Left colon (tissue), 2 donors: ENCODE measurements around the gene SPSB3. TPM values are rescaled to one million over a fixed set of nuclear protein-coding genes. Genes with fewer than 3 reads are reported as not detected.
A peak's percentile ranks its signal among the peaks of the same experiment; 100 is the strongest.
"Not testable (repeated sequence)": the region's sequence is repeated elsewhere in the genome, so short reads cannot be mapped to it uniquely, and the experiment has no call there.

Experiments
- ATAC-seq: fragments of 200-7000 bp; cut with Tn5 transposase; one replicate; pipeline ENCODE4 v1.9.1; 2020; ENCODE audit warnings: mild to moderate bottlenecking, moderate library complexity
- DNase-seq, 2 donors: peaks; one replicate each; pipeline ENCODE4 v3.0.0-alpha.2; 2020
- intact Hi-C, 2 donors: fragments of 100-400 bp; cut with DNase I in 1 of 2; cut with micrococcal nuclease in 1 of 2; formaldehyde crosslinking; loops; one replicate each; pipeline versions ENCODE4 v1.11.2 to v1.14.0; 2022; cut with DNase I, micrococcal nuclease
- total RNA-seq, 2 donors: library from RNA; stranded (reverse); fragmentation: NEBNext Ultra II Directional; extraction: Animal tissue kit (Norgen Biotek cat#: 25700); gene quantifications; one replicate each; pipeline ENCODE4 v1.2.1, GENCODE V29; 2021
- donor health status: DM: no; HTN: no; CAD: no.
- donor health status: DM: yes; HTN: yes; CAD: no.

SPSB3 gene
- total RNA-seq, 2 donors from 2014 or later = 37.9 to 49.1 TPM

DNA sequence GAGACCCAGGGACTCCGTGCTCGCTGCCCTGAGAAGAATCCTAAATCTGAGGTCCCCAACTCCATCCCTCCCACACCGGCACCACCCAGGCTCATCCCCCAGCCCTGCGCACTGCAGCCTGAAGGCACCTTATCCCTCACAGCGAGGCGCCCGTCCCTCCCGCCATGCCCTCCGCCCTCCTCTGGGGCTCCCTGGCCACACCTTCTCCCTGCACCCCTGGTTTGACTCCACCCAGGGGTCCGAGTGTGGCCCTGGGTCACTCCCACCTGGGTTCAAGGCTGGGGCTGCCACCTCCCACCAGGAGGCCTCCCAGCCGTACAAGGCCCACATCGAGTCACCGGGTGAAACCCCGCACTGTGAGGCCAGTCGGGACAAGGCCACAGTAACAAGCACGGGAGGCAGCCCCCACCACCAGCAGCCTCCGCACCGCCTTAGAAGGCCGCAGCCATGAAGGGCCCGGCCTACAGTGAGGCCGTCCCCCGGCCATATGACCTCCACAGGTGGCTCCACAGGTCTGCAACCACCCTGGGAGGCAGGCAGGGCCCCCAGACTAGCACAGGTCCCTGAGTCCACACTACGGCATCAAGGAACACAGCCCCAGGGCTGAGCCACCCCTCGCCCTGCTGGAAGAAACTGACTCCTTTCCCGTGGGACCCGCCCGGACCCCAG is 36.0 kb upstream of the SPSB3 start:
- ATAC-seq (no peak), DNase-seq (no peak)
- intact Hi-C loops = no loop called here

DNA sequence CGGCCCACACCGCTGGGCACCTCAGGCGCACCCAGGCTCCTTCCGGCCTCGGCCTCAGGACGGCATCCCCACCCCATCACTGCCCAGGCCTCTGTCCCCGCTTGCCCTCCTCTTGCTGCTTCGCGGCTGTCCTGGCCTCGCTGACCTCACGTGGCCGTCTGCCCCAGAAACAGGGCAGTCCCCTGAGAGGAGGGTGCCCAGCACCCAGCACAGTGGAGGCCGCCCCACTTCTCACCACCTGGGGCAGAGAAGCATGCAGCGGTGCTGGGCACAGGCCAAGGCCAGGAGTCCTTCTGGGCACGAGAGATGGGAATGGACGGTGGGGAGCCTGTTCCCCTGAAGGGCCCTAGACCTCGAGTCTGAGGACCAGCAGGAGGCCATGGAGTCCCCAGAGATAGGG is 35.3 kb upstream of the SPSB3 start:
- ATAC-seq = no peak
- intact Hi-C loops = no loop called here
- DNase-seq = no peak

DNA sequence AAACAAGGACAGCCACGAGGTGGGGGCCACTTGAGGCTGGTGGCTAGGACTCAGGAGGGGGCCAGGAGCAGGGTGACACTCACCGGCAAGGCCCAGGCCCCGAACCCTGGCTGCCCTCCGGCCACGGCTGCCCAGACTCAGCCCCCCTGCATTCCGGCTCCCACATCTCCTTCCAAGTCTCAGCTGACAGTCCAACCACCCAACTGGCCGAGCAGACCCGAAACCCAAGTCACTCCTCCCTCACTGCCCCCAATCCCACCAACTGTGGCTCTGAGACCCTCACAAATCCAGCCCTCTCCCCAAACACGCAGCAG is 34.9 kb upstream of the SPSB3 start:
- intact Hi-C loops = no loop called here
- ATAC-seq (no peak), DNase-seq (no peak)

DNA sequence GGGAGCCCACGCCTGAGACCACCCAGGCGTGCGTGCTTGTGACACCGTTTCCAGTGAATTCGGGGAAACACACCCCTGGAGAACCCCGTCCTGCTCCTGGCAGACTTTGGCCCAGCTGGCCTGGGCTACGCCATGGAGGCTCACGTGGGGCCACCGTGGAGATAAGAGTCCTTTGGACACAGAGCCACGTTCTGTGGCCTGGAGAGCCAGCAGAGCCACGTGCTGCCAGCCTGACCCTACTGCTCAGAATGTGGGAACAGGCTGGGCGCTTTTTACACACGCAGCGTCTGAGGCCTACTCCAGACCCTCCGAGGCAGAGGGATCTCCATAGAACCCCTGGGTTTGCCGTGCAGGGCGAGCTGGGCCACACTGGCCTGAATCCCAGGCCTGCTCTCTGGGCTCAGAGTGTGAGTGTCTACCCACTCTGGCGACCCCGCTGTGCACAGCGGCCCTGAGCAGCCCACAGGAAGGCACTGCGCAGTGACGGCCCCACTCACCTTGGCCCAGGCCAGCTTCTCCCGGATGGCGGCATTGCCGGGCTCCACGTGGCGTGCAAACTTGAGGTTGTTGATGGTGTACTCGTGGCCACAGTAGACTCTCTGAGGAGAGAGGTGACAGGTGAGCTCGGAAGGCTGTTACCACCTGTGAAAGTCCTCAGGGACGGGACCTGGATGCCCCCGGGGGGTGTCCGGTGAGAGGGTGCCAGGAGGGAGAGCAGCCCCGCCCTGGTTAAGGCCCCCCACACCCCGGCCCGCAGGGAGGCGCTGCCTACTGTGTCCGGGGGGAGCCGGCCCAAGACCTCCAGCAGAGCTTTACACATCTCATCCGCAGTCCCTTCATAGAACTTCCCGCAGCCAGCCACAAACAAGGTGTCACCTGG is 34.3 kb upstream of the SPSB3 start:
- DNase-seq (no peak), ATAC-seq (no peak)
- intact Hi-C loops = no loop called here

- DNase-seq (no peak), ATAC-seq (no peak)
- intact Hi-C loops = no loop called here
Observed at GRCh38 chr16:1815461-1815860, 33.1 kb upstream of the SPSB3 start.

DNA sequence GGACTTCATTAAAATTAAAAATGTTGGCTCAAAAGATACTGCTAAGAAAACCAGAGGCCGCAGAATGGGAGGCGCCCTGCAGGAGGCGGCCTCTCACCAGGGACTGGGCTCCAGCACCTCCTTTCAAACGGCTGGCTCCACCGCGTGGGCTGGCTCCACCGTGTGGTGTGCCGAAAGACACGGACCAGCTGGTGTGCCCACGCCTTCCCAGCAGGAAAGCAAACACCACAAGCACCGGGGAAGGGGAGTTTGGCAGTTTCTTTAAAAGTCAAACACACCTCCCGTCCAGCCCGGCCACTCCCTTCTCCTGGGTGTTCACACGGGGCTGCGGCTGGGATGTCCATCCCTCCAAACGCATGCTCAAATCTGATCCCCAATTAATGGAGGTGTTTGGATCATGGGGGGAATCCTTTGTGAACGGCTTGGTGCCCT is 30.4 kb upstream of the SPSB3 start:
- peak in 1 of 2 donors; percentile 79 for DNase-seq
- intact Hi-C loops = no loop called here
- ATAC-seq = peak; percentile 97

DNA sequence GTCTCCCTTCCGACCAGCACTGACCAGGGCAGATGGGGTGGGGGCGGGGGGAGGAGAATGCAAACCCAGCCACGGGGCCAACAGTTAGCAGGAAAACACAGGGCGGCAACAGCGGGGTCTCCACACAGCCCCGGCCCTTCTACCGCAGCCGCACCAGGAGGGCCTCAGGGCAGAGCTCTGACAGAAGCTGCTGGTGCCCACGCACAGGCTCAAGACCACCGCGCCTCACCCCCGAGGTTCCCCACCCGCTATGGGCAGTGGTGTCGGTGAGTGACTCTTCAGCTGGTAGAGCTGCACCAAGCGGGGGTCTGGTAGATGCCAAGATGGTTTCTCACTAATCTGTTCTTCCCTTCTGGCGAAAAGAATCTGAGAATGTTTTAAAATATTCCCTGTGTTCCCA is 28.2 kb upstream of the SPSB3 start:
- intact Hi-C loops = no loop called here
- ATAC-seq (no peak), DNase-seq (no peak)

GRCh38 chr16:1810106-1810505 is 27.7 kb upstream of the SPSB3 start:
- intact Hi-C loops = no loop called here
- no peak for DNase-seq
- no peak for ATAC-seq

GRCh38 chr16:1809281-1809801 is 27.0 kb upstream of the SPSB3 start:
- peak in 1 of 2 donors; percentile 44 for DNase-seq
- intact Hi-C loops = no loop called here
- peak; percentile 69 for ATAC-seq

DNA sequence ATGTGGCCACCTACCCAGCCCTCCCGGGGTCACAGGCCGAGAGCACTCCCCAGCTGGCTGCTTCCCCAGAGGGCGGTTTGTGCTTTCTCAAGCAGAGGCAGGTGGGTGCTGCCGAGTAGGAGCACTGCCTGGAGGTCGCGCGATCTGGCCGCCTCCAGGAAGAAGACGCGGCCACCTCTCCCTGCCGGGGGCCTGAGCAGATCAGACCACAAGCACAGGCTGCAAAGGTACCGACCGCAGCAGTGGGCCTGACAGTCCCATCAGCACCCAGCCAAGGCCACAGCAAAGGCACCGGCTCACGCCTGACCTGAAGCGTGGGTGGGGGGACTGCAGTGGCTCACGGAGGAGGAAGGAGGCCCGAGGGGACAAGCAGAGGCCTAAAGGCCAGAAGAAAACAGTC is 26.3 kb upstream of the SPSB3 start:
- intact Hi-C loops = no loop called here
- no peak for DNase-seq

GRCh38 chr16:1807626-1808025 is 25.3 kb upstream of the SPSB3 start:
- intact Hi-C loops = no loop called here
- no peak for DNase-seq
- no peak for ATAC-seq

More for the DNA sequence above, 26.3 kb upstream of the SPSB3 start:
- no peak for ATAC-seq

- no peak for ATAC-seq
- intact Hi-C loops = no loop called here
- DNase-seq = no peak
Observed at GRCh38 chr16:1800701-1801100, 18.3 kb upstream of the SPSB3 start.

DNA sequence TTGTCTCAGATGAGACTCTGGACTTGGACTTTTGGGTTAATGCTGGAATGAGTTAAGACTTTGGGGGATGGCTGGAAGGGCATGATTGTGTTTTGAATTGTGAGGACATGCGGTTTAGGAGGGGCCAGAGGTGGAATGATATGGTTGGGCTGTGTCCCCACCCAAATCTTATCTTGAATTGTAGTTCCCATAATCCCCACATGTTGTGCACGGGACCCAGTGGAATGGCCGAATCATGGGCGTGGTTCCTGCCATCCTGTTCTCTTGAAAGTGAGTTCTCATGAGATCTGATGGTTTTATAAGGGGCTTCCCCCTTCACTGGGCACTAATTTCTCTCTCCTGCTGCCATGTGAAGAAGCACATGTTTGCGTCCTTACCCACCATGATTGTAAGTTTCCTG is 16.9 kb upstream of the SPSB3 start:
- DNase-seq, intact Hi-C loops, ATAC-seq: not testable (repeated sequence)

DNA sequence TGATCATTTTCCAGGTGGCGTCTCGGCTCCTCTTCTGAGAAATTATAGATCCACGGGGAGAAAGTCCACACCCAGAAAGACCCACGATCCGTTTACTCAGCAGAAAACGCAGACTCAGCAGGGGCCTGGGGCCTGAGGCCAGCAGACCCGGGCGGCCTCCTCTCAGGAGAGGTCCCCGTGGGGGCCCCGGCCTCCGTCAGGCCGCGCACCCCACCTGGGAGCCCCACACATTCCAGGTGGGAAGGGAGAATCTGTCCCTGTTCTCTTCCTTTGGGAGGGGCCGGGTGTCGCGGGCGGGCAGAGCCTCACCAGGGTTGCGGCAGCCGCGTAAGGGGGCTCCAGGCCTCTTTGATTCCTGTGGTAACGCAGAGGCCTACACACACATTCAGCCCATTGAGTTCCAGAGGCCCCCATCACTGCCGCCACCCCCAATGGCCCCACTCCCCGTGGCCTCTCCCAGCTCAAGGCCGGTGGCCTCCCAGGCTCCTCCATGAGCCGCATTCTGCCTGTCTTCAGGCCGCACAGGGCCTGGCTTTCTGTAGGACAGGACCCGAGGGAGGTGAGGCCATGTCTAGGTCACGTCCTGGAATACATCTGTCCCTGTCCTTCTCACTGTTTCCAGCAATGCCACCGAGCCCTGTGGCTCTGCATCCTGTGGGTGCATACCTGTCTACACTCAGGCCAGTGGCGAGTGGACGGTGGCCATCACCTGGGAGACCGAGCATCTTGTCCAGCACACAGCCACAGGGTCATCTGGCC is 12.7 kb upstream of the SPSB3 start:
- no peak for DNase-seq
- no peak for ATAC-seq
- intact Hi-C loops = no loop called here

GRCh38 chr16:1794221-1794871 is 12.0 kb upstream of the SPSB3 start:
- intact Hi-C loops = no loop called here
- peak in 1 of 2 donors; percentile 17 for DNase-seq
- ATAC-seq = peak; percentile 16

- no peak for DNase-seq
- intact Hi-C loops = no loop called here
- peak; percentile 56 for ATAC-seq
Observed at GRCh38 chr16:1793578-1794220, 11.3 kb upstream of the SPSB3 start, which contains the start of gene IGFALS. IGFALS (minus strand) TSS chr16:1793705; CDS start chr16:1793652, 53 bp downstream.

DNA sequence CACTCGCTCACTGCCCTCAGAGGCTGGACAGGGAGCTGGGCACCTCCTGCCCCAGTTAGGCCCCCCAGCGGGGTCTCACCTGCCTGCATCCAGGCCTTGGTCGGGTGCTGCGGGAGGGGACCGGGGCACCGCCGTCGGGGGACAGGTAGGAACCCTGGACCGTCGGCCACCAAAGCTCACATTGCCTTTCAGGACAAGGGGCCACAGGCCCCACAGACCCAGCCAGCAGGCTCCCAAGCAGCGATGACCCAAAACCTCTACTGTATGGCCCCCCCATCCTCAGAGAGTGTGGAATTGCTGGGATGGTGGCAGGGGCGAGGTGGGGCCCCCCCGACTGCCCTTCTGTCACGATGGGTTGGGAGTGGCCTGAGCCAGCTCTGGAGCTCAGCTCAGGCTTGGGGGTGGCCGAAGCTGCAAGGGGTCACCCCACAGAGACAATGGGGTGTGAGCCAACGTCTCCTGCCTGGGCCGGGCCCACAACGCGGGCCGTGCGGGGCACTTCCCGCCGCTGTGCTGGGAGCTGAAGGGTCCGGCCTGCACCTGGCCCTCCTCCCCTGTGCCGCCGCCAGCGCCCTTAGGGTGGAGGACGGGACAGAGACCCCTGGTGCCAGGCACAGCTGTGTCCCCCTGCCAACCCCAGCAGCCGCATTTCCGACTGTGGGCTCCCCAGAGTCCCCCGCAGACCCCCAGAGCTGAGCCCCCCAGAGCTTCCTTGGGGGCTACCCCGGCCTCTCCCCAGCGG is 10.6 kb upstream of the SPSB3 start:
- DNase-seq (peak in 1 of 2 donors; percentile 20), ATAC-seq (no peak)
- intact Hi-C loops = no loop called here
